HG03139 (cell line): ENCODE measurements around the gene NOX5.

ENCODE experiments used
- ATAC-seq: cut with Tn5 transposase; IDR thresholded peaks from one replicate; pipeline ENCODE4 v1.9.1; 2021; ENCODE audit not compliant: unreplicated experiment

NOX5 gene

DNA sequence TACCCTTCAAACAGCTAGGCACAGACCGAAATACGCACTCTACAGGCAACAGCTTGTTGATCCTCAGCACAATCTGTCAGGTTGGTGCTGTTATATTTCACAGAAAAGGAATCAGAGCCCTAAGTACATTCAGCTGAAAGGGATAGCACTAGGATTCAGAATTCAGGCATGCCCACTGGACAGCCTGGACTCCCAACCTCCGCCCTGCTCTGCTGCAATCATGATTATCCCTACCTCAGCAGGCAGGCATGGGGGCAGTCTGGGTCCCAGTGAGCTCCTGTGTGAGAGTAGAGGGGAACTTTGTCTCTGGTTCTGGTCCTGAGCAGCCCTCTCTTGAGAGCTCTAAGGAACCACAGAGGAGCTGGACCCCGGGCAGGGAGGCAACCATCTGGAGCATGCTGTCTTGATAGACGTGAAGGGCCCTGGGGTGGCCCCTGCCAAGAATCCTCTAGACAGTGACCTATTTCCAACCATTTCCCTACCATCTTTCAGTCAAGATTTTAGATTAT is 23.4 kb upstream of the NOX5 start:
- no peak for ATAC-seq

DNA sequence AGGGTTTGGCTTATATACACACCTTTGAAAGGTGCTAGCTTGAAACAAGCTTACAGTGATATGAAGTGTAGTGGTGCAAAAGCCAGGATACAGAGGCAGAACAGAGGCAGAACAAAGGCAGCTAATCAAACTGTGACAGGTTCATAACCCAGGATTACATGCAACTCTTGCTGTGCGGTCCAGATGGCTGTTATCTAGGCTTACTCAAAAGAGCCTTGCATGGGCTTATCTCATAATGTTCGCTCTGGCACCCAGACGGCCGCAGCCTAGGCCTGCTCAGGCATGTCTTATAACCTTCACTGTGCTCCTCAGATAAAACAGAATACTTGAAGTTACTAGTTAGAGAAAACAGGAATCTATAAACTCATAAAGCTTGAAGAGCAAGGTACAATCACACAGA is 22.8 kb upstream of the NOX5 start:
- no peak for ATAC-seq

DNA sequence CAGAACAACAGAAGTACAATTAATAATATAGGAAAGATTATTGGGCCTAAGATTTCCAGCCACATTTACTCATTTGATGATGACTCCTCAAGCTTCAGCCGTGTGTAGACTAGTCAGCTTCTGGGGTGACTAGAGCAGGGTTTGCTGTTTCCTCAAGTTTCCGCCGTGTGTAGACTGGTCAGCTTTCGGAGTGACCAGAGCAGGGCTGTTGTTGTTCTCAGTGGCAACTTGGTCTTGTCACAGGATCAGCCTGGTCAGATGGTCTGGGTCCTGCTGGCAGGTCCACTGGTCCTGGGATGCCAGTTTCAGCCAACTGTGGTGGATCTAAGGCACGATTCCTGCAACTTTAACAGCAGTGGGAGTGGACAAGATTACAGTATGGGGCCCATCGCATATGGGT is 21.8 kb upstream of the NOX5 start:
- ATAC-seq: no peak

DNA sequence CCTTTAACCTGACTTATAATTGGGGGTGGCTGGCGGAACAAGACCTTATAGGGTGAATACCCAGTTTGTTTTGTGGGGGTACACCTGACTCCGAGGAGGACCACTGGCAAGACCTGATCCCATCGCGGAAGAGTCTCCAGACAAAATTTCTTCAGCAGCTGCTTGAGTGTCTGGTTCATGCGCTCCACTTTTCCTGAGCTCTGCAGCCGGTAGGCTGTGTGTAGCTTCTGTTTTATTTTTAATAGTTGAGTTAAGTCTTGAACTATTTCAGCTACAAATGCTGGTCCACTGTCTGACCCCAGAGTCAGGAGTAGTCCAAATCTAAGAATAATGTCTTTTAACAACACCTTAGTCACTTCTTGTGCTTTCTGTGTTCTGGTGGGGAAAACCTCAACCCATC is 21.2 kb upstream of the NOX5 start:
- no peak for ATAC-seq

DNA sequence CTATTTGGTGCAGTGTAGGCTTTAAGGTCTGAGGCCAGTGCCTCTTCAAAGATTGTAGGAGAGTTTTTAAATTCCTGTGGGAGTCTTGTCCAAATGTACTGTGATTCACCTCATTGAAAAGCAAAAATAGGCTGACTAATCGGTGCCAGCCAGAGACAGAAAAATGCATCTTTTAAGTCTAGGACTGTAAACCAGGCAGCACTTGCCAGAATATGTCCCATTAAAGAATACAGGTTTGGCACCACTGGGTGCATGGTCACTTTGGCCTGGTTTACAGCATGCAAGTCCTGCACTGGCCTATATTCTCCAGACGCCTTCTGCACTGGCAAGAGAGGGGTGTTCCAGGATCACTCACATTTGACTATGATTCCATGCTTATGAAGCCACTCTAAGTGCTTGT is 20.3 kb upstream of the NOX5 start:
- no peak for ATAC-seq

DNA sequence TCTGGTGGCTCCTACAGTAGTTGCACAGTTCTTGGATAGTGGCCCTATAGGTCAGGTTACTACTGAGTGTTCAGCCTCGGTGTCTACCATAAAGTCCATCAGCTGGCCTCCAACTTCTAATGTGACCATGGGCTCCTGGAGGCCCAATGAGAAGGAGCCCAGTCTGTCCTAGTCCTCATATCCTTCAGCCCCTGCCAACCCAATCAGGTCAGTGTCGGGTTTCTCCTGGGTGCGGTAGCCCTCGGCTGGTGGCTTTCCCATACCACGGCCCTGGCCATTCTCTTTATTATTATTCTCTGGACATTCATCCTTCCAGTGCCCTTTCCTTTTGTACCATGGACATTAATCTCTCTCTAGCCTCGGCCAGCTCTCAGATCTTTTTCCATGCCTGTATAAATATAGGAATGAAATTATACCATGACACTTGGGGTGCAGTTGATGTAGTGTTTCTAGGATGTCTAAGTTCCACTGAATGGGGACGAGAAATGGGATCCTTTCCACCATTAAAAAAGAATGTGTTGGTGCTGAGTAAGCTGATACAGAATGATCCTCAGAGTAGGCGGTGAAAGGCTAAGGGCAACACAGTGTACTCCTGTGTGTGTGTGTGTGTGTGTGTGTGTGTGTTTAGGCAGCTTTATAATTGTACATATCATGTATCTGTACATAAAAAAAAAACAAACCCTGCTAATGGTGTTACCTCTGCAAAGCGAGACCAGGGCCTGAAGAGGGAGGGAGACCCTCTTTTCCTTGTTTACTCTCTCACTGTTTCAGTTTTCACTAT is 19.3 kb upstream of the NOX5 start:
- ATAC-seq: no peak

DNA sequence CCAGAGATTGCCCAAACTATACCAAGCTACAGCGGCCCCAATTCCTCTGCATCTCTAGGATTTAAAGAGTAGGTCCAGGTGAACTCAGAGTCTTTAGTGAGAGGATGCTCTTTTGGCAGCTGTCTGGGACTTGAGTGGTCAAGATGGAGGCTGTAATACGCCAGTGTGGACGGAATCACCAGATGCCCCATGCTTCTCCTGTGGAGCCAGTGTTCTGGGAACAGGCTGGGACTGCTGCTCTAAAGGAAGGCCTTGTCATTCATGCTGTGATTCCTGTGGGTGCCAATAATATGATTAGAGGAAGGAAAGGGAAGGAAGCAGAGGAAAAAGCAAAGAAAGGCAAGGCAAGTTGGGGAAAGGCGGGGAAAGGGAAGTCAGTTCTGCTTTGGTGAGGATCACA is 17.4 kb upstream of the NOX5 start:
- ATAC-seq: no peak

DNA sequence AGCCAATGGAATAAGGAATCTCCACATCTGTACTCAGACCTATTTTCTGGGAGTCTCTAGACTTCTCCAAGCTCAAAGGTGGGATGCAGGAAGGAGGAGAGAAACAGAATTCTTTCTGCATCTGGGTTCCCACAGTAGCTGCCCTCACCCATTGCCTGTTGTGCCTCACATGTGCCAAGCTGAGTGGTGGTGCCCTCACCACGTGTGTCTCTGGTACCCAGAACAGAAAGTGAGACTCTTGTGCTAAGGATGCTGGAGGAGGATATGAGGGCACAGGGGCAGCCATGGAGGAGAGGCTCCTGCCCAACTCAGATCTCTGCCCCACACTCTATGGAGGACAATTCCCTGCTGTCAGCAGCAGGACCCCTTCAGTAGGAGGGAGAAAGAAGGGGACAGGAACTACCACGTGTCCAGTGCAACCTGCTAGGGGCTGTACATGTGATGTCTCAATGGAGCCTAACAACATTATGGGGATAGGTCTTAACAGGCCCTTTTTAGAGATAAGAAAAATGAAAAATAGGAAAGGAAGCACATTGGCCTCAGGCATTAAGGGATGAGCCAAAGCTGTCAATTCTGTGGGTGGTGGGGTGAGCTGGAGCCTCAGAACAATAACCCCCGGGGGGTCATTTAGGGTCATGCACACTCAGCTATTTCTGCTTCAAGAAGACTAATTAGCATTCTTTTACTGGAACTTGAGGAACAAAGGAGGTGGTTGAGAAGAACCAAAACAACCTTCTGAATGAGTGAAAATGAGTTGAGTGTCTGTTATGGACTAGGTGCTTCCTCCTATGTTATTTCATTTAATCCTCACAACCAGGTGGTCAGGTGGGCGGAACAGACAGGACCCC is 16.3 kb upstream of the NOX5 start:
- ATAC-seq: no peak

DNA sequence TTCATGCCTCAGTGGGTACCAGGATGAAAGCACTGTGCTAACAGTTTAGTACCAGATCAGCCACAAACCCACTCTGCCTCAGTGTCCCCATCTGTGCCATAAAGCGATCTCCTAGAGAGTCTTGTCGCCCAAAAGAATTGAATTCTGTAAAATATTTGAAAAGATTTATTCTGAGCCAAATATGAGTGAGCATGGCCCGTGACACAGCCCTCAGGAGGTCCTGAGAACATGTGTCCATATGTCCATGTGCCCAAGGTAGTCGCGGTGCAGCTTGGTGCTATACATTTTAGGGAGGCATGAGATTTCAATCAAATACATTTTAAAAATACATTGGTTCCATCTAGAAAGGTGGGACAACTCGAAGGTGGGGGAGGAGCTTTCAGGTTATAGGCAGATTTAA is 15.4 kb upstream of the NOX5 start:
- ATAC-seq: no peak

DNA sequence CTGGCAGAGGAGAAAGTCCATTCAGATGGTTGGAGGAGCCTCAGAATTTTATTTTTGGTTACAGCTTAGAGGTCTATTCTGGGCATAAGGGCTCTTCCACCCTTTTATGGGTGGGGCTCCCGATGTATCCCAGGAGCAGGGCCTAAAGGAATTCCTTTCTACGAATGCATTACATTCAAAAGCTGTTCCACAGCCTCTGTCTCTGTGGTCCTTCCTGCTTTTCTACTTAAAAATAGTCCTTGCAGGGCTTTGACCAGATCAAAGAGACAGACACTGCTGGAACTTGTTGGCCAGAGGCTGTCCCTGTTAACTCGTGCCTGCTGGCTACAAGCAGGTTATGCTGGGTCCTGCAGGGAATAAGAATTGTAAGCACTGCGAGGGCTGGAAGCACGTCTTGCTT is 14.4 kb upstream of the NOX5 start:
- no peak for ATAC-seq

DNA sequence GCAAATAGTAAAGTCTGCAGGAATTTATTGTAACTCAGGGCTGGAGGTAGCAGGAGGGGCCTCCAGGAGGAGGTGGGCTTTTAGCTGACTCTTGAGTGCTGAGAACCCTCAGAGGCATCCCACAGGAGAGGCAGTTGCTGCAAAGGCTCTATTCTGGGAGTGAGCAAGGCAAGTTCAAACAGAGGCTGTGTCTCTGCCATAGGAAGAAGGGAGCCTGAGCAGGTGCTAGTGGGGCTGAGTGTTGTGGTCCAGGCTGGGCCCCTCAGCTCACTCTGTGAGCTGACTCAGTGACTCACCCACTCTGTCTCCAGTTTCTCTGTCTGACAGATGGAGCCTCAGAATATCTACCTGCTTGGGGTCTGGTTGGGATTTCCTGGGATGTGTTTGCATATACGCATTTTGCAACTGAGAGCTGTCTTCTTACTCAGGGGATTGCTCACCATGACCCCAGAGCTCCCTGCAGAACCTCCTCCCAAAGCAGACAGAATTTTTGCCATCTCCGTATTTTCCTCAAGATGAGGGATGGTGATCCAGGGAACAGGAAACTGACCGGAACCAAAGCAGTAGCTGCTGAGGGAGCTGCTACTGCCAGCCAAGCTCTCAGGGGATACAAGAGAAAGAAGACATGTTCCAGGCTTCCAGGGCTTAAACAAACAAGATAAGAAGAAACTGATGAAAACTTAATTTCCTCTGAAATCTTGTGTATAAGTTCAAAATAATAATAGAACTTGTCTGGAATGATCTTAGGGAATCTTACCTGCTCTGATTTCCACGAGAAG is 13.6 kb upstream of the NOX5 start:
- ATAC-seq: no peak

DNA sequence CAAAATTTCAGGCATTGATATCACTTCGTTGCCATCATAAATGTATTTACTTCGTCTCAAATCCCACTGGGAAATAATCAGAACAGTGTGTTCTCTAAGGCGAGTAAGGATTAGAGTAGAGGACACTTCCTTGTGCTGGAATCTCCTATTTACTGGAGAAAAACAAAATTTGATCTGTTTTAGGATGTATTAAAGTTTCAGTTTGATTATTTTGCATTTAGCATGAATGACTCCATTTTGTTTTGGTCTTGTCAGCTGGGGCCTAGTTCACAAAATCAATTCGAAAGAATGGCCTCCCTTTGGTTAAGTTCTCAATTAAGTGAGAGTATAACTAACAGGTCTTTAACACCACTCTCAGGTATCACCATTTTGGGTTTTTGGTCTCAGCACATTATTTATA is 11.7 kb upstream of the NOX5 start:
- ATAC-seq: no peak

DNA sequence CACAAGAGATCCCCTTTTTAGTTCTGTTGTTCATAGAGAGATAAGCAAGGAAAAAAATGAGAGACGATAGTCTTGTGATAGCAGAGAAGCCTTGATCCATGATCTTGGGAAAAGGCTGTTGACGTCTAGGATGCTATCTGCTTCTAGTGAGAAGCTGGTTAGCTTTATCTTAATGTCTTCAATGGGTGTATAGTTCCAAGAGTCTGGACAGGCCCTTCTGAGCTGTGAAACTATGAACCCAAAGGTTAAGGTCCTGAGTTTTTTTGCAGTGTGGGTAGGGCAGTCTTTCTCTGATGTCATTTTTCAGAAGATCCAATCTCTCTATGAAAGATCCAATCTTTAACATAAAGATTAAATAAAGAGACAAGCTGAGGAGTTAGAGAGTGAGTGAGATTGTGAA is 10.5 kb upstream of the NOX5 start:
- ATAC-seq: no peak

DNA sequence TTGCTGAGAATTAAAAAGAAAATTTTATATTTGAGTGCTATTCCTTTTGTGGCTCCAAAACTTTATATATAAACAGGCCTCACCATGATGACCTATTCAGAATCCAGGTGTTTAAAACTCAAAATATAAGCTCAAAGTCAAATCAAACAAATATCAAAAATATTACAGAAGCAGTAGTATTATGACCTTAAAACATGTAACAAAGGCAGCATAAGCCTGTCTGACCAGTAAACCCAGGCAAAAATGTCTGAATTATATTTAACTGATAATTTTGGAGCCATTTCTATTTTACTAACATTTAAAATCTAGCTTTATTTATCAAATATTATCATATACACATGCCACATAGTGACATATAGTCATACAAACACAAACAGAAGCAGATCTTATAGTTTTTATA is 6.4 kb upstream of the NOX5 start:
- ATAC-seq: no peak

DNA sequence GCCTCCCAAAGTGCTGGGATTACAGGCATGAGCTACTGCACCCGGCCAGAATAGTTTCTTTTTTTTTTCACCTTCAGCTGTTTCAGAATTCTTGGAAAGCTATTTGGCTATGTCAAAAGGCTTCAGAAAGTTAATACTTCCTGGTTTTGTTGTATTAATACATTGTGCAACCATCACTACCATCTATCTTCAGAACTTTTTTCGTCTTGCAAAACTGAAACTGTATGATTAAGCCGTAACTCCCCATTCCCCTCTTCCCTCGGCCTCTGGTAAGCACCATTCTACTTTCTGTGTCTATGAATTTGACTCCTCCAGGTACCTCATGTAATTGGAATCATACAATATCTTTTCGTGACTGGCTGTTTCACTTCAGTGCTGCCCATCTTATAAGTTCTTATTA is 5.2 kb upstream of the NOX5 start:
- ATAC-seq: no peak

DNA sequence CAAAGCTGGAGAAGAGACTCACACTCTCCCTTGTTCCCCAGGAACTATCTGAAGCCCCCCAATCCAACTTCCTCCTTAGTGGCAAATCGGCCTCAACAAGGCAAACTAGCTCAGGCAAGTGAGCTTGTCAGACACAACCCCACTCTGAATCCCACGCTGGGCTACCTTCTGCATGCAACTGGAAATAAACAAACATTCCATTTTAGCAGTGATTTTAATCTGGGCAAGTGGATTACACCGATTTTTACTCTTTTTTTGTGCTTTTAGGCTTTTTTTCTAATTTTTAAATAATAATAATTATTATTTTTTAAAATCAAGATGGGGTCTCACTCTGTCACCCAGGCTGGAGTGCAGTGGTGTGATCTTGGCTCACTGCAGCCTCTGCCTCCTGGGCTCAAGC is 2.9 kb upstream of the NOX5 start:
- no peak for ATAC-seq

DNA sequence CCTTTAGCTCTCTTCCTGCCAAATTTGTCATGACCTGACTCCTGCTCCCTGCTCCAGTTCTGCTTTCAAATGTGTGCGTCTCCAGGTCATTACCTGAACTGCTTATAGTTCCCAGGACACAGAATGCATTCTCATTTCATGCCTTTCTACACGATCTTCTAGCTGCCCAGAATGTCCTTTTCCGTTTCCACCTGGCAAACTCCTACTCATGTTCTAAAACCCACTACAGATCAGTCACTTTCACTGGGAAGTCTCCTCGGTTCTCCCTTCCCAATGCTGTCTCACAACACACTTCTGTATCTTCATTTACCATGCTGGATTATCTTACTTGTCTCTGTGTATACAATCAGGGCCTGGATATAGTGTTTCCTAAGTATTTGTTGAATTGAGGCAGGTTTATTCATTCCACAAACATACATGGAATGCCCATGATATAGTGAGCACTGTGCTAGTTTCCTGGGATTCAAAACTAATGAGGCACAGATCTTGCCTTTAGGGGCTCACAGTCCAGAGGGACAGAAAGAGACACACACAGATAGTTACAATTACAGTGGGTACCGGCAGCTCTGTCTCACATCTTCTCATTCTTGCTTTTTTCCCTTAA is 1.6 kb upstream of the NOX5 start:
- ATAC-seq: no peak

DNA sequence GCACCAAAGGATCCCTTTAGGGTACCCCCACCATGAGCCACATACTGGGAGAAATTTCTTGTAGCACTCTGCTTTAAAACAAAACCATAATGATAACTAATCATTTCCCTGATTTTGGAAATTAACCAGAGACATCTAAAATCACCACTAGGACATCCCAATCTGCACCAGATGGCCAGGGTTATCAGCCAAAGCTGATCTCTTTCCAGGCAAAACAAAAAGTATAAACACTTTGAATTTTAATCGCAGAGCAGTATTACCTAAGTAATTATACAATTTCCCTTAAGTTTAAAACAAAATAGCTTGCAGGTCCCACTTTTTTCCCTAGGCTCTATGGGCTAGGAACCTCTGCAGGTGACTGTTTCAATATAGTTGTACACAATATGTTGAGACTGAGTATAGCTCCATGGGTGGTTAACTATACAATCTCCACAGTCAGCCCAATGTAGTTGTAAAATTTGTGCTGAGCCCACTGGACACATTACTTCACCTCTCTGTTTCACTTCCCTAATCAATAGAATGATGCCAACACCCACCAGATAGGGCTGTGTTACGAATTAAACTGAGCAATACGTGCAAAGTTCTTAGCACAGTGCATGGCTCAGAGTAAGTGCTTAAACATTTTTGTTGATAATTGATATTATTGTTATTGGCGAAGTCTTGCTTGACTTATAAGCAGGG is 629 bp upstream of the NOX5 start:
- ATAC-seq: no peak

DNA sequence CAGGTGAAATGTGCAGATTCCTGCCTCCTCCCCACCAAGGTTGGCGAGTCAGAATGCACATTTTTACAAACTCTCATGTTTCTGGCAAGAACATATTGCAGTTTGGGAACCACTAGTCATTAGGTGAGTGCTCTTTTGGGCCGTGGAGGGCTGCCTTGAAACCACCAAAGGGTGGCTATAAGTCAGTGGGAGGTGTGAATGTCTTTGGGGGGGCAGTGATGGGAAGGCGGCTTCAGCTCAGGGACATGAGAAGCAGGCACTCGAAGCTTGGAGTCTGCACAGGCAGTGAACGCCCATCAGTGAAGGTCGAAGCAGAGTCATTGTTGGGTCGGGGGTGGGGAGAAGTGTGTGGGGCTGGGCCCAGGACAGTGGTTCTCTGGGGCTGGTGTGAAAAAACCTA is 1.1 kb downstream of the NOX5 start:
- ATAC-seq: no peak

DNA sequence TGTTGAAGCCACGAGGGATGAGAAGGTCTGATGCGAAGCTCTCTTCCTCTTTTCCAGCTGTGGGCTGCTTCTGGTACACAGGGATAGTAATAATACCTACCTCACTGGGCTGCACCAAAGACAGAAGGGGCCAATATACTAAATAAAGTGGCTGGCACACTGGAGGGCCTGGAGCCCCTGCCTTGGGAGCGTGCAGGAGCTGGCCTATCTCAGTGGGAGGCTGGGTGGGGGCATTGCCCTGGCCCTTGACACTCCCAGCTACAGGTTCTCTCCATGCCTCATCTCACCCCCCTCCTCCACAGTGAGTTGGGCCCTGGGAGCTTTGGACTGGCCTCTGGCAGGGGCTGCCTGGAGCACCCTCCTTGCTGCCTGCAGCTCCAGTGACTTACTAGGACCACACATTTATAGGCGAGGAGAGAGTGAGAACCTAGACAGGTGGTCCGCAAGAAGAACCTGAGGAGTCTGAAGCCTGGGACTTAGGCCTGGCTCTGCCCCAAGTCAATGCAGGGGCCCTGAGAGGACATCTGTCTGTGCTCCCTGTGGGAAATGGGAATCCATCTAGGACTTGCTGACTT is 1.6 kb downstream of the NOX5 start:
- ATAC-seq: no peak
